ENCODE measurements around the gene ITGB7.
A peak's percentile ranks its signal among the peaks of the same experiment; 100 is the strongest.

The ITGB7 gene

GRCh38 chr12:53145383-53146260 is 61.4 kb downstream of the ITGB7 start:
- peak; percentile 52 for DNase-seq (ENCODE audit: low read depth)

GRCh38 chr12:53143355-53143754 is 63.7 kb downstream of the ITGB7 start:
- no peak for DNase-seq (ENCODE audit: low read depth)
